GM18858 (cell line): Measurements from ENCODE around the gene FARP2.
"Not testable (repeated sequence)": the region's sequence is repeated elsewhere in the genome, so short reads cannot be mapped to it uniquely, and the experiment has no call there.

ENCODE experiments used
- ATAC-seq: cut with Tn5 transposase; IDR thresholded peaks from one replicate; pipeline ENCODE4 v1.9.1; 2021; ENCODE audit not compliant: unreplicated experiment

FARP2 gene

GRCh38 chr2:241519669-241520068 lies 163.6 kb downstream of the FARP2 start:
- no peak for ATAC-seq

- ATAC-seq = no peak
Measured at GRCh38 chr2:241522477-241522876, 166.4 kb downstream of the FARP2 start.

GRCh38 chr2:241525818-241526780 lies 170.0 kb downstream of the FARP2 start:
- not testable (repeated sequence) for ATAC-seq

DNA sequence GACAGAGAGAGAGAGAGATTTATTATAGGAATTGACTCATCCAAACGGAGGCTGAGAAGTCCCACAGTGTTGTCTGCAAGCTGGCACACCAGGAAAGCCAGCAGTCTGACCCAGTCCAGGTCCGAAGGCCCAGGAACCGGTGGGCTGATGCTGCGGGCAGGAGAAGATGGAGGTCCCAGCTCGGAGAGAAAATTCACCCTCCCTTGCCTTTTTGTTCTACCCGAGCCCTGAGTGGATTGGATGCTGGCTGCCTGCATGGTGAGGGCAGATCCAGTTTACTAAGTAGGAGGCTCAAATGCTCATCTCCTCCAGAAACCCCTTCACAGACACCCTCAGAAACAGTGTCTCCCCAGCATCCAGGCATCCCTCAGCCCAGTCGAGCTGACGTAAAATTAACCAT lies 174.5 kb downstream of the FARP2 start:
- no peak for ATAC-seq

DNA sequence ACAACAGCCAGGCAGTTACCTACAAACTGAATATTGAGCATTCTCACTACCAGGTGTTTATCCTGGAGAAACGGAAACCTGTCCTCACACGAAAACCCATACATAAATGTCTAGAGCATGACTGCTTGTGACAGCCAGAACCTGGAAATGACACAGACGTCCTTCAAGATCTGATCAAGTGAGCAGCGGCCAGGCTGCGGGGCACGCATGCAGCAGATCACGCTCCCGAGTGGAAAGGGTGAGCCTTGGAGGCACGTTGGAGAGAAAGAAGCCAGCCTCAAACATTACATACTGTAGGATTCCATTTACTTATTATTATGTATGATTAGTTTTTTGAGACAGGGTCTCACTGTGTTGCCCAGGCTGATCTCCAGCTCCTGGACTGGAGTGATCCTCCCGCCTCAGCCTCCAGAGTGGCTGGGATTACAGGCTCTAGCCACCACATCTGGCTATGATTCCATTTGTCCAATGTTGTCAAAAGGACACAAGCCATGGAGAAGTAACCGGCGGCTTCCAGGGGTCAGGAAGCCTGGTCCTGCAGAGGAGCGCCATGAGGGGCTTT lies 175.2 kb downstream of the FARP2 start:
- no peak for ATAC-seq

DNA sequence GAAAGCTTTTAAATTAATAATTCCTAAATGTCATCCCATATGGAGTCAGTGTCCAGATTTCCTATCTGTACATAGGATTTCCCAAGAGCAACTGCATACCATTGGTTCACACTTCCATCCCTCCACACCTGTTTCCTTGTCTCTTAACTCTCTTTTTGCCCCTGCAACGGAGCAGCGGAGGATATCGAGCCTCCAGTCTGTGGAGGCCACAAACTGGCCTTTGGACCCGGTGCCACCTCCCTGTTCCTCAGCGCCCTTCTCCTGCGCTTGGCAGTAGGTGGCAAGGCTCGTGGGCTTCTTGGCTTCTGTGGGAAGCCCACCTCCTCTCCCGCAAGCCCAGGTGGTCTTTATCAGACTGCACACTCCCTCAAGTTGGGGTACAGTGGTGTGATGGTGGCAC lies 176.1 kb downstream of the FARP2 start:
- no peak for ATAC-seq

GRCh38 chr2:241532733-241533601 lies 176.9 kb downstream of the FARP2 start:
- ATAC-seq = no peak

GRCh38 chr2:241534293-241534692 lies 178.2 kb downstream of the FARP2 start:
- ATAC-seq = no peak

- no peak for ATAC-seq
Measured at GRCh38 chr2:241534701-241535375, 178.8 kb downstream of the FARP2 start.

- ATAC-seq = no peak
Measured at GRCh38 chr2:241535871-241536655, 180.0 kb downstream of the FARP2 start.

DNA sequence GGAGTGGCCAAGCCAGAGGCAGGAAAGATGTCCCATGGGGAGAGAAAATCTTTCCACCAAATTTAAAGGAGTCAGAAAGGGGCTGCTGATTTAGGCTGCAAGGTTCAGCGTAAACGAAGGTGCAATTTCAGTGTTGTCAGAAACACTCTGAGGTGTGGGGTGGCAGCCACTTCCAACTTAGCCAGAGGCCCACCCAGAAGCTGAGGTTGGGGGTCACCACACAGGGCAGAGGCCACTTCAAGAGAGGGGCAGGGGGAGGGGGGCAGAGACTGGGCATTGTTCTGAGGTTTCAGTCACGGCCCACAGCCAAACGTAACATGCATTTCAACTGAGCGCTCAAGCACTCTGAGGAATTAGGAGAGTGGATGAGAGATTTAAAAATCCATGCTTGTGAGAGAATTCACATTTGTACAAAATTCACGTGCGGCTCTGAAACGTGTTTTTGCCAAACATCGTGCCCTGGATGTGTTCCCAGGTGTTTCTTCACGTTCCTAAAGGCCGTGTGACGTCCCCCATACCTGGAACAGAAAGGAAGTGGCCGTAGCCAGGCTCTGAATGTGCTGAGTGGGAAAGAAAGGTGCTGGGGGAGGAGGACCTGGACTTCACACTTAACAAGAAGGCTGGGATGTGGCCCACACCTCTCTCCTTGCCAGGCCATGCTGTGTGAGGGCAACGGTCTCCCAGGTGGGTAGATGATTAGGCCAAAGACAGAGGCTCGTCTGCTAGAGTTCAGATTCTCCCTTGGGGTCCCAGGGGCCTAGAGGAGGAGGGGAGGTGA lies 182.9 kb downstream of the FARP2 start:
- ATAC-seq = no peak

GRCh38 chr2:241539616-241540374 lies 183.7 kb downstream of the FARP2 start:
- ATAC-seq = no peak

DNA sequence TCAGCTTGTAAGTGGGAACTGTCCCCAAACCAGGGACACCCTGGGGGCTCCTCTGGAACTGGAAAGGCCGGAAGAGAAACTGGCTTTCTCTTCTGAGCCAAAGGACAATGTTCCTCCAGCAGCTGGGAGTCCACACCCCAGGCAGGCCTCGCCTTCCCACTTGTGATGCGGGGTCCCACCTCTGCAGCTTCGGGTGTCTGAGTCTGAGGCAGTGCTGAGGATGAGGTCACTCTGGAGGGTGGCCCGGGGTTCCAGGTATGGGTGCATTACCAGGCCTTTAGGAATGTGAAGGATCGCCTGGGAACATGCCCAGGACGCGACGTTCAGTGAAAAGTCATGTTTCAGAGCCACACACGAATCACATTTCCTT lies 184.3 kb downstream of the FARP2 start:
- ATAC-seq = no peak

GRCh38 chr2:241540771-241541561 lies 184.9 kb downstream of the FARP2 start:
- no peak for ATAC-seq

GRCh38 chr2:241541564-241542277 lies 185.6 kb downstream of the FARP2 start:
- ATAC-seq = no peak

DNA sequence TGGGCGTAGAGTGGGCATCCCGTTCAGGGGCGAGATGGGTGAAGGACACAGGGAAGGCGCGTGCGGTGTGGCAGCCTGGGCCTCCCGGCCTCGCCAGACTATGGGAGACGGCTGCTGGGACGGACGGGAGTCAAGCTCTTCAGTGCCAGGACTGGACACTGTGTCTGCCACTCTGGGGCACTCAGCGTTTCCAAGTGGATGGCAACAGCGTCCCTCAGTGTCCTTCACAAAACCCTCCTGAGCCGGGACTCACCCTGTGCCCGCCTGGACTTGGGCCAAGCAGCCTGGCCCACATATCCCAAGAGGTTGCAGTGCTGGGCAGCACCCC lies 186.2 kb downstream of the FARP2 start:
- ATAC-seq = no peak
